ENCODE measurements around the gene HACD4. TPM values are rescaled to one million over a fixed set of nuclear protein-coding genes. Genes with fewer than 3 reads are reported as not detected.

The HACD4 gene
- total RNA-seq, 2 experiments from 2014 or later, result 2.7 to 3.0 TPM

DNA sequence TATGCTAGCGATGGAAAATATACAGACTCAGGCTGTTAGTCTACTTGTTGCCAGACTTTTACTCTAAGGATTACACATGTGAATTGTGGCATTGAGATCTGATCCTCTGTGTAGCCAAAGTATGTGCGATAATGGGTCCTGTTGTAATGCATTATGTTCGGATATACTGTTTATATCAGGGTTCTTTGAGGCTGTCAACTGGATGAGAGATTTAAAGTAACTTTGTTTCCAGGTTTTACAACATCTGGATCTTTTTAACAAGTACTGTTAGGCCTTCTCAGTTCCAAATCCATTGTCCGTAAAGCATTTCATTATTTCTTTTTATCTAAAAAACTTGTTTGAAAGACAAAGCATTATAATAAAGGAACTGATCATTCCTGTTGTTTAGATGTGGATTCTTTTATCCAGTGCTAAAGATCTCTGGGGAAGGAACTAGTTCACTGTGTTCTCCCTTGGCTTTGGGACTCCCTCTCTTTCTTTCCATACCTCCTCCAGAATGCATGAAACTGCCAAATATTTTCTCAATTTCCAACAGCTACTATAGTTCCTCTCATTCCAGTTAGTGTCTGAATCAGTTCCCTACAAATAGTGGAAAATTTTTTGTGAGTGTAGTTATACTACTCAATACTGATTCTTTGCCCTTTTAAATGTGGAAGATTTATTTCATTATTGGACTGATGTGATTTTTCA is 68.8 kb downstream of the HACD4 start:
- Mint-ChIP-seq H3K9me3 (ENCODE audit: low read depth) (peaks cover 3% of the 10 kb centered on the region), H3K27ac (no peak overlapping the region), H3K27me3 (no peaks in the 10 kb centered on the region), H3K36me3 (ENCODE audit: low read depth) (peaks cover 19% of the 10 kb centered on the region), H3K4me1 (no peaks in the 10 kb centered on the region), H3K4me3 (no peak overlapping the region)
- intact Hi-C loops (cut with DNase I, micrococcal nuclease), result no loop called here
- ATAC-seq, result no peak
- DNase-seq, result no peak
- POLR2A ChIA-PET, result no interaction called here
- CTCF ChIA-PET, result interaction anchor here (0.7 to 1.1 kb wide), 2 partner anchors 116 to 283 kb away, joined by 3 to 4 read pairs; no protein-coding TSS in a partner anchor

DNA sequence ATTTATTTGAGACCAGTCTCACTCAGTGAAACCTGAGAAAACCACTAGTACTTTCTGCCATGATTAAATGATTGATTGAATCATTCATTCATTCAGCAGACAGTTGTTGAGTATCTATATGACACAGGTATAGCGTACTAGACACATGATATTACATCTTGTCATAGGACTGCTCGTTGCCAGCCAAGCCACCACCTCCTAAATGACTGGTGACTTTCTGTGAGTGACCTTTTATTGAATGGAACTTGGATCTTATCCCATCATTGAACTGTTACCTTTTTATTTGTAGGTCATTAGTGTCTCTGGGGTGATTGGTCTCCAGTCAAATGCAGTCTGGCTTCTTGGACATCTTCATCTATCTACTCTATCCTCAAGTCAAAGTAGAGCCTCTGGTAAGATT is 80.7 kb downstream of the HACD4 start:
- CTCF ChIA-PET, result interaction anchor here (2.1 to 4.0 kb wide), 2 partner anchors 10 to 23 kb away, joined by 4 to 22 read pairs; no protein-coding TSS in a partner anchor

More for the DNA sequence above, 80.7 kb downstream of the HACD4 start:
- POLR2A ChIA-PET, result no interaction called here
- DNase-seq (no peak), ATAC-seq (no peak)
- Mint-ChIP-seq H3K4me1 (no peaks in the 10 kb centered on the region), H3K27ac (no peak overlapping the region), H3K9me3 (ENCODE audit: low read depth) (no peaks in the 10 kb centered on the region), H3K4me3 (no peak overlapping the region), H3K36me3 (ENCODE audit: low read depth) (peaks cover 21% of the 10 kb centered on the region), H3K27me3 (no peaks in the 10 kb centered on the region)
- intact Hi-C loops (cut with DNase I, micrococcal nuclease), result no loop called here

Other genes starting within 250 kb of the HACD4 start
- gene IFNB1, start 46.3 kb upstream of the HACD4 start, total RNA-seq, result 1 to 10 TPM; 1.4 to 2.2 TPM
- not detected for gene IFNW1, start 110.2 kb upstream of the HACD4 start, total RNA-seq
- gene IFNA21, start 135.0 kb upstream of the HACD4 start, total RNA-seq, result not detected
- gene IFNA4, start 155.9 kb upstream of the HACD4 start, total RNA-seq, result not detected
- not detected for gene IFNA7, start 170.6 kb upstream of the HACD4 start, total RNA-seq
- not detected for gene IFNA10, start 175.5 kb upstream of the HACD4 start, total RNA-seq
- not detected for gene IFNA16, start 185.7 kb upstream of the HACD4 start, total RNA-seq
- not detected for gene IFNA17, start 196.6 kb upstream of the HACD4 start, total RNA-seq
- not detected for gene IFNA14, start 208.4 kb upstream of the HACD4 start, total RNA-seq

All from activated CD4-positive, alpha-beta T cell treated with anti-CD3 and anti-CD28 coated beads for 36 hours (primary cell).